ENCODE data around the gene SETD2.

DNA sequence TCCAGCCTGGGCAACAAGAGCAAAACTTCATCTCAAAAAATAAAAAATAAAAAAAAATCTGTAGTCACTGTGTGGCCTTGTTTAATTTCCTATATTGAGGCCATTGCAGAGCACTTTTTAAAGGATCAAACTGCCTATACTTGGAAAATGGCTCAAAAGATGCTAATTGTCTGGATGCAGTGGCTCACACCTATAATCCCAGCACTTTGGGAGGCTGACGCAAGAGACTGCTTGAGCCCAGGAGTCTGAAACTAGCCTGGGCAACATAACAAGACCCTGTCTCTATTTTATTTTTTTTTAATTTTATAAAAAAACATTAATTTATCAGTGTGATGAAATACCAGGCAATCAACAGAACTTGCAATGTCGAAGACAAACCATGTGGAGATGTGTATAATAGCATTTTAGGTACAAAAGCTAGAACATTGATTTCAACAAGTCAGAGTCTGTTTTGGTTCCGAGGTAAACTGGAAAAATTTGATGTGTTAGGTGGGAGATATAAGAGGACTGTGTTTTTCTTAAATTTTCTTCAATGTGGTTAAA, 47.0 kb upstream of the SETD2 start:
- TF ChIP-seq, protein P1, sequence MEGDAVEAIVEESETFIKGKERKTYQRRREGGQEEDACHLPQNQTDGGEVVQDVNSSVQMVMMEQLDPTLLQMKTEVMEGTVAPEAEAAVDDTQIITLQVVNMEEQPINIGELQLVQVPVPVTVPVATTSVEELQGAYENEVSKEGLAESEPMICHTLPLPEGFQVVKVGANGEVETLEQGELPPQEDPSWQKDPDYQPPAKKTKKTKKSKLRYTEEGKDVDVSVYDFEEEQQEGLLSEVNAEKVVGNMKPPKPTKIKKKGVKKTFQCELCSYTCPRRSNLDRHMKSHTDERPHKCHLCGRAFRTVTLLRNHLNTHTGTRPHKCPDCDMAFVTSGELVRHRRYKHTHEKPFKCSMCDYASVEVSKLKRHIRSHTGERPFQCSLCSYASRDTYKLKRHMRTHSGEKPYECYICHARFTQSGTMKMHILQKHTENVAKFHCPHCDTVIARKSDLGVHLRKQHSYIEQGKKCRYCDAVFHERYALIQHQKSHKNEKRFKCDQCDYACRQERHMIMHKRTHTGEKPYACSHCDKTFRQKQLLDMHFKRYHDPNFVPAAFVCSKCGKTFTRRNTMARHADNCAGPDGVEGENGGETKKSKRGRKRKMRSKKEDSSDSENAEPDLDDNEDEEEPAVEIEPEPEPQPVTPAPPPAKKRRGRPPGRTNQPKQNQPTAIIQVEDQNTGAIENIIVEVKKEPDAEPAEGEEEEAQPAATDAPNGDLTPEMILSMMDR (IDR thresholded peaks at IDR 0.05; ENCODE audit: low read depth, low read length), result no peak
- no peak for TF ChIP-seq EZH2phosphoT487 (IDR thresholded peaks at IDR 0.05; ENCODE audit: low read depth)
